Tibial artery (tissue), 4 donors: Measurements from ENCODE around the gene CASTOR1.

Experiments used
- DNase-seq, 2 donors: peaks; one replicate each; pipeline ENCODE4 v3.0.0-alpha.2; 2019
- H3K27ac ChIP-seq, 2 donors: fragments of 200-600 bp; sonication (generic) in 1 of 2; 1 replicate in 1 of 2; 2 replicates in 1 of 2; pipeline ENCODE4 v1.5.1; 2018 to 2019; ENCODE audit warnings: mild to moderate bottlenecking in 1 of 2
- H3K27me3 ChIP-seq, 2 donors: fragments of 200-600 bp; sonication (generic) in 1 of 2; one replicate each; pipeline versions ENCODE4 v1.5.1 to v1.6.0; 2016 to 2019
- H3K36me3 ChIP-seq, 3 donors: fragments of 200-600 bp; sonication (generic) in 2 of 3; one replicate each; pipeline ENCODE4 v1.5.1; 2016 to 2019; ENCODE audit warnings: mild to moderate bottlenecking in 2 of 3
- H3K4me1 ChIP-seq, 4 donors: fragments of 200-600 bp; sonication (generic) in 2 of 4; 1 replicate in 3 of 4; 2 replicates in 1 of 4; pipeline ENCODE4 v1.5.1; 2016 to 2019
- H3K4me3 ChIP-seq, 2 donors: fragments of 200-600 bp; sonication (generic) in 1 of 2; 1 replicate in 1 of 2; 2 replicates in 1 of 2; pipeline ENCODE4 v1.5.1; 2018 to 2019; ENCODE audit warnings: mild to moderate bottlenecking in 2 of 2
- H3K9me3 ChIP-seq, 3 donors: fragments of 200-600 bp; sonication (generic) in 1 of 3; one replicate each; pipeline ENCODE4 v1.5.1; 2016 to 2019
- CTCF ChIP-seq, 2 experiments: fragments of 200-600 bp in 1 of 2; fragments of 450-650 bp in 1 of 2; IDR thresholded peaks; one replicate each; pipeline ENCODE4 v1.5.1; 2017 to 2019; ENCODE audit warnings: antibody characterized with exemption in 2 of 2, mild to moderate bottlenecking in 1 of 2, moderate library complexity in 1 of 2
- intact Hi-C: fragments of 100-400 bp; cut with DNase I; formaldehyde crosslinking; loops from one replicate; pipeline ENCODE4 v1.15.0; 2023; ENCODE audit warnings: low total_unique reads

The CASTOR1 gene

DNA sequence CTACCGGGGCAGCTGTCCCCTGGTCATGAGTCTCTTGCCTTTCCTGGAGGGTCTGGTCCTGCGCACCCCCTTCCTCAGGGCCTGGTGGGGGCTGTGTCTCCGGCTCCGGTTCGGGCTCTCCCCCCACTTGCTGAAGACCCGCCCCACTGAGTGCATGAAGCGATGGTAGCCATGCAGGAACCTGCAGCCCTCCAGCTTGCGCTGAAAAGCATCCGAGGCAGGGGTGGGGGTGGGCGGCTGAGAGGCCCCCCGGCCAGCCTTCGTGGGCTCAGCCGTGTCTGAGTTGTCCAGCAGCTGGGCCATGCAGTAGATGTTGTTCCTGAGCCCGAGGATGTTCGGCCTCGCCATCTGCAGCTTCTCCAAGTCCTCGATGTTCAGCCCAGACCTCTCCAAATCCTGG, 25.4 kb downstream of the CASTOR1 start:
- no peak for DNase-seq
- Histone ChIP-seq H3K27me3 (peaks cover 0 to 6% of the 10 kb centered on the region in 2 donors), H3K4me3 (no peak overlapping the region), H3K27ac (no peak overlapping the region), H3K9me3 (no peaks in the 10 kb centered on the region), H3K4me1 (peaks cover 0 to 5% (median 4%) of the 10 kb centered on the region in 4 donors), H3K36me3 (no peaks in the 10 kb centered on the region)
- TF ChIP-seq CTCF (IDR thresholded peaks at IDR 0.05): no peak
- intact Hi-C loops: loop anchor here (2.0 to 5.0 kb wide), 2 partner anchors 123 to 218 kb away; partner anchors contain the start of gene RNF215

DNA sequence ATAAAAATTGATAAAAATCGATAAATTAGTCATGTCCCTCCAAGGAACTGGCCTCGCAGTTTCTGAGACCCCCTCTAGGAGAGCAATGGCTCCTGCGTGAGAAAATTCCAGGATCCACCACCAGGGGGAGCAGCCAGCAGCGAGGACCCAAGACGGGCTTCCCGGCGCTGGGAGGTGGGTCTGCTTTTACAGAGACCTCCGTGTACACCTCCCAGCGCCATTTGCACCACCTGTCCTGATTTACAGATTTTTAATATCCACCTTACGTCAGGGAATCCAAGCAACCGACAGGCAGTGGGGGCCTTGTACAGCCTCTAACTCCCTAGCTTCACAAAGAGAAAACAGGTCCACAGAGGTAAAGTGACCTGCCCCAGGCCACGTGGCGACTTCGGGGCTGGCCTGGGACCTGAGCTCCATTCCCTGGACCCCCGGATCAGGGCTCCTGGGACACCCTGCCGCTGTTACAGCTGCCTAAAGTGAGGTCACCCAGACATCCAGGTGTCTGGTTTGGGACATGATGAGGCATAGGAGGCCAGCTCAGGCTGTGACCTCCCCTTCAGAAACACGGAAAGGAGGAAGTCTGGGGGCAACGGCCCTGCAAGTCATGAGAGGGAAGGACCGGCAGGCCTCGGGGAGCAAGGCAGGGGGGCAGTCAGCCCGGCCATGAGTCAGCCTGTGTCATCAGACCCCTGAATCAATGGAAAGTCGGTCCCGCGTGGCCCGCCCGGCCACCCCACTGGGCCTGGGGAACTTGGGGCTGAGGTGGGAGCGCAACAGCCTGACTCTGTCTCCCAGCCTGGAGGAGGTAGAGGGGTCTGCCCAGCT, 26.2 kb downstream of the CASTOR1 start:
- no peaks in the 10 kb centered on the region for H3K9me3 ChIP-seq
- peaks cover 0 to 6% of the 10 kb centered on the region in 2 donors for H3K27me3 ChIP-seq
- H3K36me3 ChIP-seq: no peaks in the 10 kb centered on the region
- H3K27ac ChIP-seq: no peak overlapping the region
- TF ChIP-seq CTCF (IDR thresholded peaks at IDR 0.05): peak; percentile 98 to 99
- intact Hi-C loops: loop anchor here (2.0 to 5.0 kb wide), 2 partner anchors 124 to 219 kb away; partner anchors contain the start of gene RNF215
- H3K4me3 ChIP-seq: peak overlapping the region in 1 of 2 donors; percentile 29
- peak; percentile 63 to 79 for DNase-seq
- peaks cover 0 to 5% (median 4%) of the 10 kb centered on the region in 4 donors for H3K4me1 ChIP-seq

GRCh38 chr22:30262112-30262511, 27.2 kb downstream of the CASTOR1 start:
- peaks cover 0 to 5% (median 4%) of the 10 kb centered on the region in 4 donors for H3K4me1 ChIP-seq
- H3K27ac ChIP-seq: no peak overlapping the region
- intact Hi-C loops: loop anchor here (2.0 to 5.0 kb wide), 2 partner anchors 125 to 220 kb away; partner anchors contain the start of gene RNF215
- no peak for TF ChIP-seq CTCF (IDR thresholded peaks at IDR 0.05)
- no peaks in the 10 kb centered on the region for H3K36me3 ChIP-seq
- H3K27me3 ChIP-seq: peaks cover 0 to 6% of the 10 kb centered on the region in 2 donors
- DNase-seq: no peak
- no peak overlapping the region for H3K4me3 ChIP-seq
- no peaks in the 10 kb centered on the region for H3K9me3 ChIP-seq

DNA sequence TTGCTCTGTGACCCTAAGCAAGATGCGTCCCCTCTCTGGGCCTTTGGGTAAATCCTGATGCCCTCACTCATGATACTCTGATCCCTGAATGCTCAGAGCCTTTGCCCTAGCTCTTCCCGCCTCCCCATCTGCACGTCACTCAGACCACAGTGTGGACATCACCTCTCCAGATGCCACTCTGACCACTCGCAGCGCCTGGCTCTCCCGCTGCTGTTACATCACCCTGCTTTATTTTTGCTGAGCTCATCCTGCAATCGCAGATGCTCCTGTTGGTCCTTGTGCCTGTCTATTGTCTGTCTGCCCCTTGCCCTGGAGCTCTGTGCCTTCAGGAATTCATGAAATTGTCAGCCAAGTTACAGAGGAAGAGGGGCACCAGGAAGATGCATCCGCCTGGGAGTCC, 28.2 kb downstream of the CASTOR1 start:
- Histone ChIP-seq H3K4me1 (peaks cover 0 to 6% (median 4%) of the 10 kb centered on the region in 4 donors), H3K36me3 (no peaks in the 10 kb centered on the region), H3K4me3 (no peak overlapping the region), H3K27me3 (peaks cover 0 to 6% of the 10 kb centered on the region in 2 donors), H3K9me3 (no peaks in the 10 kb centered on the region), H3K27ac (no peak overlapping the region)
- intact Hi-C loops: loop anchor here (5.0 kb wide), 1 partner anchor 221 kb away; no protein-coding TSS in a partner anchor
- DNase-seq: no peak
- no peak for TF ChIP-seq CTCF (IDR thresholded peaks at IDR 0.05)

DNA sequence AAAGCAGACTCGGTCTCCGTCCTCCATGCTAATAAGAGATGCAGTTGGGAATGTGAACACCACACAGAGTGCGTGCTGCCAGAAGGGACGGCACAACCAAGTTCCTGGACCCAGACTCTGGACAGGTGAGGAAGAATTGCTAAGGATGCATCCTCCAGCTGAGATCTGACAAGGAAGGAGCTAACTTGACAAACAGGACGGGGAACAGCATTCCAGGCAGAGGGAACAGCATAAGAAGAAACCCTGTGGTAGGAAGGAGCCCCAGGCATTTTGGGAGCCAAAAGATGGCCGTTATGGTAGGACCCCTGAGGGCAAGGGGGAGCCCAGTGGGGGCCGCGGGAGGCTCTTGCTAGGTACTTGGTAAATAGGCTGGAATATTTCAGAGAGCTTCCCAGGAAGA, 28.6 kb downstream of the CASTOR1 start:
- intact Hi-C loops: loop anchor here (5.0 kb wide), 1 partner anchor 222 kb away; no protein-coding TSS in a partner anchor

More for the DNA sequence above, 28.6 kb downstream of the CASTOR1 start:
- H3K27me3 ChIP-seq: peaks cover 0 to 6% of the 10 kb centered on the region in 2 donors
- TF ChIP-seq CTCF (IDR thresholded peaks at IDR 0.05): no peak
- no peak overlapping the region for H3K4me3 ChIP-seq
- no peaks in the 10 kb centered on the region for H3K36me3 ChIP-seq
- H3K4me1 ChIP-seq: peaks cover 0 to 10% (median 6%) of the 10 kb centered on the region in 4 donors
- DNase-seq: no peak
- H3K27ac ChIP-seq: no peak overlapping the region
- H3K9me3 ChIP-seq: no peaks in the 10 kb centered on the region
